GM21423 (cell line): ENCODE measurements around the gene MACROH2A1.

Experiments used
- ATAC-seq: cut with Tn5 transposase; IDR thresholded peaks from one replicate; pipeline ENCODE4 v1.9.1; 2021; ENCODE audit warnings: mild to moderate bottlenecking, moderate library complexity; ENCODE audit not compliant: unreplicated experiment

The MACROH2A1 gene

GRCh38 chr5:135289651-135290050 lies 109.4 kb downstream of the MACROH2A1 start:
- ATAC-seq = no peak

GRCh38 chr5:135287551-135287950 lies 111.5 kb downstream of the MACROH2A1 start:
- no peak for ATAC-seq
